HCT116 (cell line): Measurements from ENCODE around the gene NCF4. TPM values are rescaled to one million over a fixed set of nuclear protein-coding genes. Genes with fewer than 3 reads are reported as not detected.

Experiments used
- ATAC-seq: fragments of 200-7000 bp; cut with Tn5 transposase; 2 replicates; pipeline ENCODE4 v1.9.1; 2020; ENCODE audit warnings: mild to moderate bottlenecking, moderate library complexity
- BruUV-seq: library from RNA; stranded (reverse); fragments of 400-500 nt; replicated peaks from 2 replicates; lab custom pipeline; 2021; lab: Mats Ljungman, UMichigan
- CTCF ChIA-PET: fragments of 300-600 bp; sonication (Branson Sonifier 250); formaldehyde crosslinking; loops from one replicate; lab custom pipeline; 2021; ENCODE audit warnings: antibody characterized with exemption; lab: Charles Lee
- POLR2A ChIA-PET: fragments of 300-600, 350-600 bp; sonication (Branson Sonifier 250); formaldehyde crosslinking; loops from one replicate; lab custom pipeline; 2021; ENCODE audit warnings: antibody characterized with exemption; lab: Charles Lee
- RAD21 ChIA-PET, 2 experiments: fragments of 300-600 bp; sonication (Branson Sonifier 250); formaldehyde crosslinking; loops; one replicate each; lab custom pipeline; 2023; ENCODE audit warnings: low total read pairs in 2 of 2; ENCODE audit not compliant: uncharacterized antibody in 2 of 2, unreplicated experiment in 2 of 2, low non-redundant PET in 1 of 2; lab: Charles Lee
- DNase-seq: peaks from one replicate; pipeline ENCODE4 v3.0.0-alpha.2; 2010; ENCODE audit warnings: low read depth, low spot score
- H2AFZ ChIP-seq: fragments of 200-600 bp; shearing (Covaris generic), sonication (generic); 2 replicates; pipeline ENCODE4 v1.6.1; 2017; ENCODE audit warnings: low read depth, mixed run types, mixed read lengths, antibody characterized with exemption, low read length; ENCODE audit not compliant: poor library complexity, severe bottlenecking
- H3K27ac ChIP-seq: 2 replicates; pipeline ENCODE4 v1.5.1; 2012; ENCODE audit warnings: low read depth, low read length
- H3K27me3 ChIP-seq: fragments of 200-600 bp; sonication (generic); 2 replicates; pipeline ENCODE4 v1.6.1; 2016; ENCODE audit warnings: mixed run types, low read length, mixed read lengths; ENCODE audit not compliant: insufficient read depth
- H3K36me3 ChIP-seq, 2 experiments: fragments of 200-500 bp in 1 of 2; fragments of 200-600 bp in 1 of 2; sonication (Bioruptor generic) in 1 of 2; sonication (generic) in 1 of 2; 2 replicates each; pipeline versions ENCODE4 v1.5.1 to v1.6.1; 2014 to 2016; ENCODE audit warnings: low read length in 2 of 2, inconsistent platforms in 1 of 2, mixed read lengths in 1 of 2, mixed run types in 1 of 2; ENCODE audit not compliant: insufficient read depth in 2 of 2, control insufficient read depth in 1 of 2
- H3K4me1 ChIP-seq, 2 experiments: fragments of 200-600 bp in 1 of 2; sonication (generic) in 1 of 2; 2 replicates each; pipeline versions ENCODE4 v1.5.1 to v1.6.1; 2012 to 2017; ENCODE audit warnings: low read length in 2 of 2, inconsistent platforms in 1 of 2, mild to moderate bottlenecking in 1 of 2, mixed read lengths in 1 of 2, mixed run types in 1 of 2, moderate library complexity in 1 of 2; ENCODE audit not compliant: insufficient read depth in 2 of 2, control insufficient read depth in 1 of 2
- H3K4me2 ChIP-seq: fragments of 200-600 bp; sonication (generic); 2 replicates; pipeline ENCODE4 v1.6.1; 2017; ENCODE audit warnings: mixed run types, low read length, mixed read lengths
- H3K4me3 ChIP-seq, 2 experiments: fragments of 200-600 bp in 1 of 2; sonication (generic) in 1 of 2; replicated peaks in 1 of 2; 2 replicates each; pipeline ENCODE4 v1.5.1; 2011 to 2016; ENCODE audit warnings: low read length in 2 of 2, control low read depth in 1 of 2, low read depth in 1 of 2, mild to moderate bottlenecking in 1 of 2, mixed read lengths in 1 of 2, mixed run types in 1 of 2
- H3K79me2 ChIP-seq: fragments of 200-600 bp; sonication (generic); 2 replicates; pipeline ENCODE4 v1.6.1; 2017; ENCODE audit warnings: mild to moderate bottlenecking, mixed run types, low read length, moderate library complexity, mixed read lengths; ENCODE audit not compliant: insufficient read depth
- H3K9ac ChIP-seq: fragments of 200-600 bp; sonication (generic); 2 replicates; pipeline ENCODE4 v1.6.1; 2016; ENCODE audit warnings: low read length, mixed read lengths
- H3K9me2 ChIP-seq: fragments of 200-600 bp; sonication (generic), shearing (Covaris generic); 2 replicates; pipeline ENCODE4 v1.6.1; 2017; ENCODE audit warnings: mixed run types, mild to moderate bottlenecking, moderate library complexity; ENCODE audit not compliant: insufficient read depth
- H3K9me3 ChIP-seq, 2 experiments: fragments of 200-500 bp in 1 of 2; fragments of 200-600 bp in 1 of 2; sonication (Bioruptor generic) in 1 of 2; sonication (generic) in 1 of 2; 2 replicates each; pipeline ENCODE4 v1.6.1; 2014 to 2017; ENCODE audit warnings: low read length in 2 of 2, mixed read lengths in 2 of 2, inconsistent platforms in 1 of 2, low read depth in 1 of 2, mild to moderate bottlenecking in 1 of 2, mixed run types in 1 of 2, moderate library complexity in 1 of 2; ENCODE audit not compliant: control insufficient read depth in 1 of 2, insufficient read depth in 1 of 2
- H4K20me1 ChIP-seq: fragments of 200-600 bp; sonication (generic), shearing (Covaris generic); 2 replicates; pipeline ENCODE4 v1.6.1; 2017; ENCODE audit warnings: mixed run types, mild to moderate bottlenecking, moderate library complexity; ENCODE audit not compliant: insufficient read depth
- CBX3 ChIP-seq: IDR thresholded peaks from 2 replicates; pipeline ENCODE4 v1.6.1; 2012; ENCODE audit warnings: low read depth
- EGR1 ChIP-seq: IDR thresholded peaks from 2 replicates; pipeline ENCODE4 v1.6.1; 2012; ENCODE audit warnings: low read depth
- EZH2 ChIP-seq: fragments of 200-600 bp; sonication (generic); IDR thresholded peaks from 2 replicates; pipeline ENCODE4 v1.6.1; 2017; ENCODE audit warnings: antibody characterized with exemption, mixed run types
- JUND ChIP-seq: IDR thresholded peaks from 2 replicates; pipeline ENCODE4 v1.6.1; 2012
- POLR2A ChIP-seq: IDR thresholded peaks from 2 replicates; pipeline ENCODE4 v1.7.0; 2011; ENCODE audit warnings: borderline replicate concordance; ENCODE audit not compliant: insufficient read depth, insufficient read length; ENCODE audit errors: extremely low read depth
- RAD21 ChIP-seq: IDR thresholded peaks from 2 replicates; pipeline ENCODE4 v1.6.1; 2012; ENCODE audit warnings: low read depth, mild to moderate bottlenecking
- SRF ChIP-seq: IDR thresholded peaks from 2 replicates; pipeline ENCODE4 v1.6.1; 2012; ENCODE audit warnings: low read depth
- TCF7L2 ChIP-seq: IDR thresholded peaks from 2 replicates; pipeline ENCODE4 v1.7.0; 2011; ENCODE audit warnings: borderline replicate concordance, inconsistent platforms; ENCODE audit not compliant: insufficient read depth, insufficient read length; ENCODE audit errors: extremely low read depth
- intact Hi-C: fragments of 100-400 bp; cut with micrococcal nuclease; formaldehyde crosslinking; loops from 2 replicates; pipeline ENCODE4 v1.10.0; 2022
- total RNA-seq: library from RNA; stranded (reverse); gene quantifications from one replicate; pipeline ENCODE4 v1.2.1, GENCODE V29; 2021; ENCODE audit not compliant: unreplicated experiment
- TF ChIP-seq, protein P1 (sequence below): IDR thresholded peaks from 2 replicates; pipeline ENCODE4 v1.6.1; 2012
- TF ChIP-seq, protein P2 (sequence below): IDR thresholded peaks from 2 replicates; pipeline ENCODE4 v1.6.1; 2012
- TF ChIP-seq, protein P3 (sequence below): IDR thresholded peaks from 2 replicates; pipeline ENCODE4 v1.6.1; 2011; ENCODE audit warnings: mild to moderate bottlenecking, low read length, moderate library complexity; ENCODE audit not compliant: insufficient replicate concordance; ENCODE audit errors: extremely low read depth

Gene NCF4
- total RNA-seq, 1 experiment from 2014 or later, result 0.37 TPM

DNA sequence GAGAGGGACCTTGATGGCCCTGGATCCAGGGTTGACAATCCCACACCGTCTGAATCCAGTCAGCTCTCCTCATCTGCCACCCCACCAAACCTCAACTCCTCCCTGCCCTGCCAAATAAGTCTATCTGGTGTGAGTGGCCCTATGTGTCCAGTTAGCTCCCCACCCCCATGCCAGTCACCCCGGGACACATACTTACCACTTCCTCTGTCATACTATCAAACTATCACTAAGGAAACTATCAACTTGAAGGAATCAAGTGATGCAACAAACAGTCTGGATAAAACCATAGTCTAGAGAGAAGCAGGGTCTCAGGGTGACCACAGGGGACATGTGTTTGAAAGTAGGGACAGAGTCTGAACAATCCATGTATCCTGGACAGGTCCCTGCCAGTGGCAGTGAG lies 39.4 kb downstream of the NCF4 start:
- Histone ChIP-seq H3K36me3 (no peaks in the 10 kb centered on the region), H3K9ac (no peak overlapping the region), H3K27me3 (peaks cover 19% of the 10 kb centered on the region), H3K9me2 (no peaks in the 10 kb centered on the region), H3K79me2 (no peaks in the 10 kb centered on the region), H3K27ac (no peak overlapping the region), H3K4me2 (no peak overlapping the region), H4K20me1 (no peaks in the 10 kb centered on the region), H2AFZ (no peak overlapping the region), H3K9me3 (no peaks in the 10 kb centered on the region; a peak in 1 of 4 replicates), H3K4me1 (no peaks in the 10 kb centered on the region), H3K4me3 (no peak overlapping the region)
- ATAC-seq (no peak), DNase-seq (no peak)
- BruUV-seq, result no TSS peak
- TF ChIP-seq, protein P1, sequence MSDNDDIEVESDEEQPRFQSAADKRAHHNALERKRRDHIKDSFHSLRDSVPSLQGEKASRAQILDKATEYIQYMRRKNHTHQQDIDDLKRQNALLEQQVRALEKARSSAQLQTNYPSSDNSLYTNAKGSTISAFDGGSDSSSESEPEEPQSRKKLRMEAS, result no peak
- no peak for TF ChIP-seq CBX3
- no peak for TF ChIP-seq EGR1
- no peak for TF ChIP-seq TCF7L2
- no peak for TF ChIP-seq POLR2A
- no peak for TF ChIP-seq SRF
- ChIA-PET RAD21 (no interaction called here), CTCF (no interaction called here), POLR2A (no interaction called here)
- intact Hi-C loops, result no loop called here

DNA sequence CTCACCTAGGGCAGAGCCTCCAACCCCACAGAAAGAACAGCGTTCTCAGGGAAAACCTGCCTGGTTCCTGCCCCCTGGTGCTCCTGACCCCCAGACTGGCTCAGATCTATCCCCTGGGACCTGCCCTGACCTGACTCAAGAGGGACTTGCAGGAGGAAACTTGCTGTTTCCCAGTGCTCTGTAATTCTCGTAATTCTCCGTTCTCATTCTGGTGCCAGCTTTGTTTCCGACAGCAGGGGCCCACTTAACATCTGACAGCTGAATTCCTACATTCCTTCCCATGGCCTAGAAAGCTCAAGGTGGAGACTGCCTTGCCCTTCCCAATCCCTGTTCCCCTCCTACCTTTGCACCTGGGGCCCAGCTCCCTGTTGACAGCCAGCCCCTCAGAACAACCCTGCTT lies 40.1 kb downstream of the NCF4 start:
- no peaks in the 10 kb centered on the region for H4K20me1 ChIP-seq
- no peak overlapping the region for H2AFZ ChIP-seq
- POLR2A ChIA-PET, result no interaction called here
- H3K4me3 ChIP-seq, result no peak overlapping the region
- CTCF ChIA-PET, result no interaction called here
- no peaks in the 10 kb centered on the region for H3K36me3 ChIP-seq
- H3K4me1 ChIP-seq, result no peaks in the 10 kb centered on the region
- no TSS peak for BruUV-seq
- TF ChIP-seq, protein P1, result no peak
- TF ChIP-seq, protein P2, sequence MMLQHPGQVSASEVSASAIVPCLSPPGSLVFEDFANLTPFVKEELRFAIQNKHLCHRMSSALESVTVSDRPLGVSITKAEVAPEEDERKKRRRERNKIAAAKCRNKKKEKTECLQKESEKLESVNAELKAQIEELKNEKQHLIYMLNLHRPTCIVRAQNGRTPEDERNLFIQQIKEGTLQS, result no peak
- TF ChIP-seq, protein P3, sequence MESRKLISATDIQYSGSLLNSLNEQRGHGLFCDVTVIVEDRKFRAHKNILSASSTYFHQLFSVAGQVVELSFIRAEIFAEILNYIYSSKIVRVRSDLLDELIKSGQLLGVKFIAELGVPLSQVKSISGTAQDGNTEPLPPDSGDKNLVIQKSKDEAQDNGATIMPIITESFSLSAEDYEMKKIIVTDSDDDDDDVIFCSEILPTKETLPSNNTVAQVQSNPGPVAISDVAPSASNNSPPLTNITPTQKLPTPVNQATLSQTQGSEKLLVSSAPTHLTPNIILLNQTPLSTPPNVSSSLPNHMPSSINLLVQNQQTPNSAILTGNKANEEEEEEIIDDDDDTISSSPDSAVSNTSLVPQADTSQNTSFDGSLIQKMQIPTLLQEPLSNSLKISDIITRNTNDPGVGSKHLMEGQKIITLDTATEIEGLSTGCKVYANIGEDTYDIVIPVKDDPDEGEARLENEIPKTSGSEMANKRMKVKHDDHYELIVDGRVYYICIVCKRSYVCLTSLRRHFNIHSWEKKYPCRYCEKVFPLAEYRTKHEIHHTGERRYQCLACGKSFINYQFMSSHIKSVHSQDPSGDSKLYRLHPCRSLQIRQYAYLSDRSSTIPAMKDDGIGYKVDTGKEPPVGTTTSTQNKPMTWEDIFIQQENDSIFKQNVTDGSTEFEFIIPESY, result no peak
- no peak for TF ChIP-seq JUND
- no peak for TF ChIP-seq RAD21
- TF ChIP-seq EZH2, result no peak
- H3K9me2 ChIP-seq, result no peaks in the 10 kb centered on the region
- no peak overlapping the region for H3K4me2 ChIP-seq
- no peaks in the 10 kb centered on the region for H3K79me2 ChIP-seq
- RAD21 ChIA-PET, result no interaction called here
- ATAC-seq (no peak), DNase-seq (no peak)
- H3K9me3 ChIP-seq, result no peaks in the 10 kb centered on the region; a peak in 1 of 4 replicates
- H3K27me3 ChIP-seq, result peaks cover 16% of the 10 kb centered on the region
- intact Hi-C loops, result no loop called here
- no peak overlapping the region for H3K9ac ChIP-seq
- H3K27ac ChIP-seq, result no peak overlapping the region
